Sigmoid colon (tissue), 7 donors: ENCODE results near the gene SH3TC1. TPM values are rescaled to one million over a fixed set of nuclear protein-coding genes. Genes with fewer than 3 reads are reported as not detected.

ENCODE experiments used
- DNase-seq: peaks from one replicate; pipeline ENCODE4 v3.0.0-alpha.2; 2019
- H3K27ac ChIP-seq, 4 donors: fragments of 200-600 bp; sonication (generic); one replicate each; pipeline ENCODE4 v1.5.1; 2016 to 2019; ENCODE audit warnings: mild to moderate bottlenecking in 1 of 4
- H3K27me3 ChIP-seq, 3 donors: fragments of 200-600 bp; sonication (generic); one replicate each; pipeline ENCODE4 v1.5.1; 2019; ENCODE audit warnings: mild to moderate bottlenecking in 1 of 3
- H3K36me3 ChIP-seq, 4 donors: fragments of 200-600 bp; sonication (generic); one replicate each; pipeline ENCODE4 v1.5.1; 2016 to 2019
- H3K4me1 ChIP-seq, 4 donors: fragments of 200-600 bp; sonication (generic); one replicate each; pipeline ENCODE4 v1.5.1; 2017 to 2019
- H3K4me3 ChIP-seq, 4 donors: fragments of 200-600 bp; sonication (generic); one replicate each; pipeline ENCODE4 v1.5.1; 2017 to 2019; ENCODE audit warnings: mild to moderate bottlenecking in 2 of 4, moderate library complexity in 1 of 4
- H3K9me3 ChIP-seq, 4 donors: fragments of 200-600 bp in 3 of 4; sonication (generic) in 3 of 4; one replicate each; pipeline versions ENCODE4 v1.5.1 to v1.6.1; 2013 to 2019
- EP300 ChIP-seq, 4 donors: sonication (generic); formaldehyde crosslinking; IDR thresholded peaks; one replicate each; pipeline ENCODE4 v1.6.1; 2017; ENCODE audit warnings: antibody characterized with exemption in 4 of 4
- POLR2A ChIP-seq, 2 donors: fragments of 450-650 bp; IDR thresholded peaks; one replicate each; pipeline ENCODE4 v1.6.1; 2016; ENCODE audit warnings: antibody characterized with exemption in 2 of 2, mild to moderate bottlenecking in 2 of 2, moderate library complexity in 2 of 2
- POLR2AphosphoS5 ChIP-seq, 4 donors: sonication (generic); formaldehyde crosslinking; IDR thresholded peaks; one replicate each; pipeline ENCODE4 v1.6.1; 2017; ENCODE audit warnings: antibody characterized with exemption in 4 of 4
- WGBS, 2 donors: extraction: QIAGEN DNeasy Blood & Tissue Kit; methylation state at CpG; one replicate each; pipeline ENCODE4 v1.1.7; 2013; 5-methylcytosine and 5-hydroxymethylcytosine counted together
- intact Hi-C: fragments of 100-400 bp; cut with DNase I; formaldehyde crosslinking; loops from one replicate; pipeline ENCODE4 v1.15.1; 2023
- polyA plus RNA-seq, 3 donors: library from polyadenylated mRNA; stranded (reverse); fragments of 200-250 nt; gene quantifications; one replicate each; pipeline ENCODE4 v1.2.3, GENCODE V29; 2013
- total RNA-seq, 4 donors: library from RNA; depleted of rRNA; stranded (reverse); fragments of >200 nt; gene quantifications; one replicate each; pipeline ENCODE4 v1.1.0, GENCODE V29; 2016
- TF ChIP-seq, protein P1 (sequence below), 4 experiments: fragments of 450-650 bp in 3 of 4; fragments of 200-600 bp in 1 of 4; IDR thresholded peaks; one replicate each; pipeline ENCODE4 v1.5.1; 2016 to 2019; ENCODE audit warnings: antibody characterized with exemption in 4 of 4, mild to moderate bottlenecking in 3 of 4, moderate library complexity in 2 of 4
- donor health status: healthy with polysubstance abuse.
- donor health status: Bipolar disorder and iron deficiency.
- donor health status: healthy.

Gene SH3TC1
- total and polyA plus RNA-seq, 7 donors = 3.0 to 24.4 (median 7.8) TPM

DNA sequence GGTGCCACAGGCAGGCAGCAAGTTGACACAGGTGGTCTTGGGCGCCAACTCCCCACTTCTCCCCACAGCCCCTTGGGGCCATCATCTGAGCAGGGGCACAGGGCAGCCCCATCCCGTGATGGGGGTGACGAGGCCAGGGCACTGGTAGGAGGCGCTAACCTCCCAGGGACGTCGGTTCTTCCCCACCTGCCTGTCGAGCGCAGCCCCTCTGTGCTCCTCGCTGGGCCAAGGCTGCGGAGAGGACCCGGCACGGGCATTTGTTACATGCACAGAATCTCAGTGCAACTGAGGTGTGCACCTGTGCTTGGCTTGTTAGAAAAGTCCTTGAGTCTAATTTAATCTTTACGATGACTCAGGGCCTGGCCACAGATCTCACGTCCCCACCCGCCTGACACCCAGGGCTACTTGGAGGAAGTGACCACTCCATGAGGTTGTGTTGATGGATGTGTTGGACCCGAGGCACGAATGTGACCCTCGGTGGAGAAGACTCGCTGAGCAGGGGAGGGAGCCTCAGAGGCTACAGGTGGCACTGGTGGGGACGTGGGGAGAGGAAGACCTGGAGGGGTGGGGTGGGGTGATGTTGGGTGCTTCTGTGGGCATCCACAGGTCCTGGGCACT is 3.1 kb upstream of the SH3TC1 start:
- peaks cover 0 to 24% (median 13%) of the 10 kb centered on the region in 4 donors for H3K4me1 ChIP-seq
- intact Hi-C loops = no loop called here
- no peaks in the 10 kb centered on the region for H3K36me3 ChIP-seq
- H3K4me3 ChIP-seq = no peak overlapping the region
- no peak overlapping the region for H3K27ac ChIP-seq
- H3K27me3 ChIP-seq = no peaks in the 10 kb centered on the region
- H3K9me3 ChIP-seq = no peaks in the 10 kb centered on the region
- 62 to 79% methylated on average over 20 of the region's 20 CpGs for WGBS, 2 donors
- TF ChIP-seq, protein P1, sequence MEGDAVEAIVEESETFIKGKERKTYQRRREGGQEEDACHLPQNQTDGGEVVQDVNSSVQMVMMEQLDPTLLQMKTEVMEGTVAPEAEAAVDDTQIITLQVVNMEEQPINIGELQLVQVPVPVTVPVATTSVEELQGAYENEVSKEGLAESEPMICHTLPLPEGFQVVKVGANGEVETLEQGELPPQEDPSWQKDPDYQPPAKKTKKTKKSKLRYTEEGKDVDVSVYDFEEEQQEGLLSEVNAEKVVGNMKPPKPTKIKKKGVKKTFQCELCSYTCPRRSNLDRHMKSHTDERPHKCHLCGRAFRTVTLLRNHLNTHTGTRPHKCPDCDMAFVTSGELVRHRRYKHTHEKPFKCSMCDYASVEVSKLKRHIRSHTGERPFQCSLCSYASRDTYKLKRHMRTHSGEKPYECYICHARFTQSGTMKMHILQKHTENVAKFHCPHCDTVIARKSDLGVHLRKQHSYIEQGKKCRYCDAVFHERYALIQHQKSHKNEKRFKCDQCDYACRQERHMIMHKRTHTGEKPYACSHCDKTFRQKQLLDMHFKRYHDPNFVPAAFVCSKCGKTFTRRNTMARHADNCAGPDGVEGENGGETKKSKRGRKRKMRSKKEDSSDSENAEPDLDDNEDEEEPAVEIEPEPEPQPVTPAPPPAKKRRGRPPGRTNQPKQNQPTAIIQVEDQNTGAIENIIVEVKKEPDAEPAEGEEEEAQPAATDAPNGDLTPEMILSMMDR (IDR thresholded peaks at IDR 0.05) = no peak
- TF ChIP-seq POLR2A (IDR thresholded peaks at IDR 0.05) (no peak), POLR2AphosphoS5 (IDR thresholded peaks at IDR 0.05) (no peak), EP300 (IDR thresholded peaks at IDR 0.05) (no peak)
- no peak for DNase-seq

DNA sequence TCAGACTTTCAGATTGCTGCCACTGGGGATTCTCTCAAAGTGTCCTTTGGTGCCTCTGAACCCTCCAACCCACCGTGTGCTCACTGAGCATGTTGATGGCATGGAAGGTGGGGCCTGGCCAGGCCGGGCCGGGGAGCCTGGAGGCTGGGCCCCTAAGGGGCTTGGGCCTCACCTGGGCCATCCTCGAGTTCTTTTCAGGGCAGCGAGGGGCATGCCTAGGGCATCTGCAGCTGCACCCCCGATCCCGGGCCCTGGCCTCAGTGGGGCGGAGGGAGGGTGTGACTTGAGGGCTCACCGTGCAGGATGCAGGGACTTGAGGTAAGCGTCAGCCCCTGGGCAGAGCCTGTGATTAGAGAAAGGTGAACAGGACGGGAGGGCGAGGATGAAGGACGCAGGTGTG is 1.6 kb upstream of the SH3TC1 start:
- H3K27me3 ChIP-seq = no peaks in the 10 kb centered on the region
- intact Hi-C loops = no loop called here
- TF ChIP-seq EP300 (IDR thresholded peaks at IDR 0.05) = no peak
- TF ChIP-seq, protein P1 (IDR thresholded peaks at IDR 0.05) = no peak
- no peak for TF ChIP-seq POLR2AphosphoS5 (IDR thresholded peaks at IDR 0.05)
- no peak for TF ChIP-seq POLR2A (IDR thresholded peaks at IDR 0.05)
- H3K27ac ChIP-seq = no peak overlapping the region
- H3K4me1 ChIP-seq = peaks cover 0 to 24% (median 16%) of the 10 kb centered on the region in 4 donors
- WGBS, 2 donors = 77 to 89% methylated on average over 13 of the region's 13 CpGs
- H3K36me3 ChIP-seq = no peaks in the 10 kb centered on the region
- H3K9me3 ChIP-seq = no peaks in the 10 kb centered on the region
- H3K4me3 ChIP-seq = no peak overlapping the region
- no peak for DNase-seq

DNA sequence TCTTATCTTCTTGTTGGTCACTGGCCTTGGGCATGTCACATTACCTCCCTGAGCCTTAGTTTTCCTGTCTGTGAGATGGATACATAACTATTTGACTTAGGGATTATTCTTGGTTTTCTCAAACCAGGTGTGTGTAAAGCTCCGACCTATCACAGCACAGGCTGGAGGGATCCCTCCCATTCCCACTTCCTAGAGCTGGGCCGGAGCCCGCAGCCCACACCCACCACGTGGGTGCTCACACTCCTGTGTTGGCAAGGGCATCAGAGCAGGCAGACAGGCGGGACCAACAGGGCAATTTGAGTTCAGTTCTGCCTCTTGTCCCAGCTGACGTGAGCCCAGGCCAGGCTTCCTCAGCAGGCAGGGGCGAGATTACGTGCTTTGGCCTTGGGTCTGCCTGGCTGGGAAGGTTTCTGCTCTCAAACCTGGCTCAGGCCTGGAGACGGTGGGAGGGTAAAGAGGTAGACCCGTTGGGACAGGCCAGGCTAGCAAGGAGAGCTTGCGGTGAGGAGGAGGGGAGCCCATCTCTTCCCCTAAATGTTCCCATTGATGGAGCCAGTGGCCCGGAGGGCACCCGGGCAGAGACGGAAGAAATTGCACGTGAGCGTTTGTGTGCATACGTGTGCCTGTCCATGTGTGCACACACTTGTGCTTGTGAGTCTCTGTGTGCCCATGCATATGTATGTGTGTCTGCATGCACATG is 734 bp upstream of the SH3TC1 start:
- peak overlapping the region; percentile 49 to 75 (median 70) for H3K27ac ChIP-seq
- H3K4me1 ChIP-seq = peaks cover 0 to 19% (median 16%) of the 10 kb centered on the region in 4 donors
- TF ChIP-seq, protein P1 (IDR thresholded peaks at IDR 0.05) = no peak
- TF ChIP-seq EP300 (IDR thresholded peaks at IDR 0.05) (no peak), POLR2A (IDR thresholded peaks at IDR 0.05) (no peak)
- H3K27me3 ChIP-seq = no peaks in the 10 kb centered on the region
- H3K9me3 ChIP-seq = no peaks in the 10 kb centered on the region
- no peak overlapping the region for H3K4me3 ChIP-seq
- WGBS, 2 donors = 15 to 39% methylated on average over 17 of the region's 17 CpGs
- intact Hi-C loops = no loop called here
- H3K36me3 ChIP-seq = no peaks in the 10 kb centered on the region
- no peak for DNase-seq

DNA sequence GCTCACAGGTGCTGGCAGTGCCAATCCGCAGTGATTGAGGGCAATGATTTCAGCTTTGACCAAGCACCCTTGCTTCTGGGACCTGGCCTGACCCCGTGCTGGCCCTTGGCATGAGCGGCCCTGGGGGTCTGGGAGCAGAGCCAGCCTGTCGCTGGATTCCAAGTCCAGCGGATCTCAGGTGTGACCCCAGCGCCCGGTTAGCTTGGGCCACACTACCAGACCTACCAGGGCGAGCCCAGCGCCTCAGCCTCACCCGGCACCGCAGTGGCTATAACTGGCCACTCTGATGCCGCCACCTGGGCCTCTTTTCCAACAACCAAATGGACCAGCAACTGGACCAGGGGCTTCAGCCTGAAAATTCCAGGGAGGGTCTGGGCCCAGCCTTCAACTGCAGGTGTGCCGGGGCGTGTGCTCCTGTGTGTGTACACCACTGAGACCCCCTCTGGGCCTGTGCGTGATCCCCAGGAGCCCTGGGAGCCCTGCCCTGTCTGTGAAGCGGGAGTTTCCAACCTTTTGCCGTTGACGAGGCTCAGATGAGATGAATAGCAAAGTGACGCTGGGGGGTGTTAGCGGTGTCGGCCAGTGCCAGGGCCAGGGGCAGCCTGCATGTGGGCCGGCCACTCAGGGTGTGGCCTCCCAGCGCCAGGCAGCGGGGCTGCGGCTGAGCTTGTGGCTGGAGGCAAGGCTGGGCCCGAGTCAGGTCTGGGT is 658 bp downstream of the SH3TC1 start:
- Histone ChIP-seq H3K4me3 (peak overlapping the region; percentile 9 to 47 (median 27)), H3K27ac (peak overlapping the region; percentile 49 to 75 (median 70)), H3K9me3 (no peaks in the 10 kb centered on the region), H3K27me3 (no peaks in the 10 kb centered on the region), H3K4me1 (peaks cover 0 to 19% (median 16%) of the 10 kb centered on the region in 4 donors), H3K36me3 (no peaks in the 10 kb centered on the region)
- 16 to 32% methylated on average over 26 of the region's 26 CpGs for WGBS, 2 donors
- no peak for TF ChIP-seq POLR2AphosphoS5 (IDR thresholded peaks at IDR 0.05)
- TF ChIP-seq EP300 (IDR thresholded peaks at IDR 0.05) = no peak
- TF ChIP-seq, protein P1 (IDR thresholded peaks at IDR 0.05) = no peak
- no peak for TF ChIP-seq POLR2A (IDR thresholded peaks at IDR 0.05)
- DNase-seq = no peak
- intact Hi-C loops = no loop called here
